UCSD-AML1 (cell line): ENCODE data around the gene MEF2D.

Source experiments
- DNase-seq: peaks from one replicate; lab custom pipeline; 2025; ENCODE audit not compliant: unreplicated experiment; lab: John Stamatoyannopoulos, UW

MEF2D gene

DNA sequence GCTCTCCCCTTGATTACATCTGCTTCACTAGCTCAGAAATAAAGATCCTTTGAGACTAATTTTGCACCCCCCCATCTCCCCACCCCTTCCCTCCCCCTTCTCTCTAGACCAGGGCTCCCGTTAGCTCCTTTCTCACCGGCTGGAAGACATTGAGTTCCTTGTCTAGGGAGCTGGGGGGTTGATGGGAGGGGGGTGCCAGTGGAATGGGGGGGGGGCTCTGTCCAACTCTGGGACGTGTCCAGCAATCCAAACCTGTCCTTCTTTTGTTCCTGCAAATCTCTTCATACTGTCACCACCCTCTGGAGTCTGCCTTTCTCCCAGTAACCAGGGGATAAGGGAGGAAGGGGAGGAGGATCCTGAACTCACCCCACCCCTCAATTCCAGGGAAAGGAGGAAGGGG is 69.7 kb downstream of the MEF2D start:
- no peak for DNase-seq

GRCh38 chr1:156430303-156430702 is 70.3 kb downstream of the MEF2D start:
- DNase-seq, result no peak

GRCh38 chr1:156429313-156430060 is 71.1 kb downstream of the MEF2D start:
- DNase-seq, result no peak

GRCh38 chr1:156428746-156429288 is 71.8 kb downstream of the MEF2D start:
- DNase-seq, result no peak

DNA sequence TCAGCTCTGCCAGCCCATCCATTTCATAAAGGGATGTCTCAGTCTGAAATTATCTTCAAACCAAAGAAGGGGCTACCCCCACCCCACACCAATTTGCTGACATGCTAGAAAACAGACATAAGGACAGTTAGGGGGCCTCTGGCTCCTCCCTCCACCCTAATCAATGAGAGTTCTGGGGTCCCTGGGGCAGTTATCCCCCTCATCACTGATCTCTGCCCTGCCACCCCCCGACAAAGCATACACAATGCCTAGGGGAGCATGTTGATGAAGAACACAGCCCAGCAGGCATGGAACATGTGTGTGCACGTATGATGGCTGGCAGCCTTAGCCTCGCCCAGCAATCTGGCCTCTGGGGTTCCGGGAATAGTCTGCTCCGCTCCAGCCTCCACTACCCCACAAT is 72.6 kb downstream of the MEF2D start:
- no peak for DNase-seq

GRCh38 chr1:156425943-156426342 is 74.6 kb downstream of the MEF2D start:
- DNase-seq, result no peak

GRCh38 chr1:156424806-156425432 is 75.7 kb downstream of the MEF2D start:
- DNase-seq, result no peak

DNA sequence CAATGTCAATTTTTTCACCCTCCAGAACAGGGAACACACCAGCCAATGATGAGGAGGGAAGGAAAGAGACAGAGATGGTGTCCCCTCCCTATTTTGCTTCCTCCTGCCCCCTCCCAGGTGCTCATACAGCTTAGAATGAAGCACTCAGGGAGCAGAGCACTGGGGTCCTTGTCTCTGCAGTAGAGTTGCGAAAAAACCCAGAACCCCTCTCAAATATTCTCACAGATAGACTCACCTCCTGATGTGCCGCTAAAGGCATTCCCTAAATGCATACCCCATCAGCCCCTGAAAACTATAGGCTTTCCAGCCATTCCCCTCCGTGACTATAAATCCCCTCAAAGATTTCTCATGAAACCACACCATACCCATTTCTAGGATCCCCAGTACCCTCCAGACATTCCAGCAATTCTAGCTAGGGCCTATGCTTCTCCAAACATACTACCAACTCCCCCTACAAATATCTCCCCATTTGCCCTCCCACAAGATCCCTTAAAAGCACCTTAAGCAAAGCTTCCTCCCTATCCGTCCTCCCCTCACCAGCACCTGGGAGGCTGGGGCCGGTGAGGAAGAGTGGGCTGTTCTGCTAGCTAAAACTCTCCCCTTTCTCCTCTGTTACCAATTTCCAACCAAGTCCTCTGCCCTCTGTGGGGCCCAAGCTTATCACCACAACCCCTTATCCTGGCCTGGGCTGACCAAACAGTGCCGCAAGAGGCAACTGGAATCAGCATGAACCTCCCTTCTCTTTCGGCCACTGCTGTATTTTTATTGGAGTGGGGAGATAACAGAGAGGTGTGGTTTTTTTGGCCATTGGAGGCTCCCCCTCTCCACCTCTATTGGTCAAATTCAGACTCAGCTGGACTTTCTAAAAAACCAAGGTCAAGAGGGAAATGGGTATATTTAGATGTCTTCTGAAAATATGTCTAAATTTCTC is 76.9 kb downstream of the MEF2D start:
- no peak for DNase-seq

GRCh38 chr1:156422602-156423091 is 77.9 kb downstream of the MEF2D start:
- no peak for DNase-seq

DNA sequence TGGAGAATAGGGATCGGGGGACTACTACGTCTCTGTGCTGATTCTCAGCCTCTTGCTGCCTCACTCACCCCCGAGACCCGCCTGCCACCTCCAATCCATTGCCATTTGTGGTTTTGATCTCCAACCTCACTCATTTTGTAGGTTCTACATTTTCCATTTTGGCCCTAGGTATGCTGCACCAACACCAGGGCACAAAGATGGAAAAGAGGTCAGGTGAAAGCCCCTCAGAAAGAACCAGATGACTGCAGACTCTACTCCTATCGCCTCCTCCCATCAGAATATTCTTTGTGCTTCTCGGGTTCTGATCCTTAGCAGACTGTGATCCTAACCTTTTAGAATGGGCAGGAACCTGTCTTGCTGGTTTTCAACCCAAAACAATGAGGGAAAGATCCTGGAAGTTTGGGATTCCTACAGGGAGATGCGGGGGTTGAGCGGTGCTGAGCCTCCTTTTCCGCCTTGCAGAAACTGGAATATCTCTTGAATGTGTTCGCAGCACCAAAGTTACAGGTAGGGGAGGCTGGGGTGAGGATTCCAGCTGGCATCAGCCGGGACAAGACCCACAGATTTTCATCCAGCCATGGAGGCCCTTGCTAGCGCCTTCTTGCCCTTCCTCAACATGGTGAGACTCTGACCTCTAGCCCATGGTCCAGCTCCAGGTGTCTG is 78.5 kb downstream of the MEF2D start:
- DNase-seq, result no peak

DNA sequence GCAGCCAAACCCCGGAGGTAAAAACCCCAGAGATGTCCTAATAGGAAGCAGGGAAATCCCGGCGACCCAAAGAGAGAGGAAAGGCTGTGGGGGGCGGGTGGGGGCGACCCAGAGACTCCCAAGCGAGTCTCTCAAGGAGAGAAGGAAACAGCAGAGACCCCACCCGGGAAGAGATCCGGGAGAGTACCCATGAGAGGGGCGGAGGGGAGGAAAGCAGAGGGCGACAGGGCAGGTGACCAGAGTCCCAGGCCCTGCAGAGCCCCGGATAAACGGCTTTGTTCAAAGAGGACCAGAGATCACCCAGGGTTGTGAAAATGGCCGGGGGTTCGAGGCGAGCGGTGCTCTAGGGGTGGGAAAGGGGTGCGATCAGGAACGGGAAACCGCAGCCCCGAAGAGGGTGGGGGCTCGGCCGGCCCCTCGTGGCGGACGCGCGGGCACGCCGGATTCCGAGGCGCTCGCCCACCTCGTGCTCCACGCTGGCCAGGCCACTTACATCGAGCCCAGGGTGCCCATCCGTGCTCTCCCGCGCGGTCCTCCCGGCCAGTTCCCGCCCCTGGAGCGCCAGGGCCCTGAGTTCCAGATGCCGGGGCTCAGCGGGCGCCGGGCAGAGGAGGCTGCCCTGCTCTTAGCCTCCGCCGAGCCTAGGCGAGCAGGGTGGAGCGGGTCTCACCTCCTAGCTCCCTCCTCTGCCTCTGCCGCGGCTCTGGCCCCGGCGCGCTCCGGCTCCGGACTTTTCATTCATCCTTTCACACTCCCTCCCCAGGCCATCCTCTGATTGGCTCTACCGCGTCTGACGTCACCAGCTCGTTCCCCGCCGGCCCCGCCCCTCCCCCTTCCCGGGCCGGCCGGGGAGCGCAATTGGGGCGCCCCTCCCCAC is 79.3 kb downstream of the MEF2D start:
- peak; percentile 85 for DNase-seq

DNA sequence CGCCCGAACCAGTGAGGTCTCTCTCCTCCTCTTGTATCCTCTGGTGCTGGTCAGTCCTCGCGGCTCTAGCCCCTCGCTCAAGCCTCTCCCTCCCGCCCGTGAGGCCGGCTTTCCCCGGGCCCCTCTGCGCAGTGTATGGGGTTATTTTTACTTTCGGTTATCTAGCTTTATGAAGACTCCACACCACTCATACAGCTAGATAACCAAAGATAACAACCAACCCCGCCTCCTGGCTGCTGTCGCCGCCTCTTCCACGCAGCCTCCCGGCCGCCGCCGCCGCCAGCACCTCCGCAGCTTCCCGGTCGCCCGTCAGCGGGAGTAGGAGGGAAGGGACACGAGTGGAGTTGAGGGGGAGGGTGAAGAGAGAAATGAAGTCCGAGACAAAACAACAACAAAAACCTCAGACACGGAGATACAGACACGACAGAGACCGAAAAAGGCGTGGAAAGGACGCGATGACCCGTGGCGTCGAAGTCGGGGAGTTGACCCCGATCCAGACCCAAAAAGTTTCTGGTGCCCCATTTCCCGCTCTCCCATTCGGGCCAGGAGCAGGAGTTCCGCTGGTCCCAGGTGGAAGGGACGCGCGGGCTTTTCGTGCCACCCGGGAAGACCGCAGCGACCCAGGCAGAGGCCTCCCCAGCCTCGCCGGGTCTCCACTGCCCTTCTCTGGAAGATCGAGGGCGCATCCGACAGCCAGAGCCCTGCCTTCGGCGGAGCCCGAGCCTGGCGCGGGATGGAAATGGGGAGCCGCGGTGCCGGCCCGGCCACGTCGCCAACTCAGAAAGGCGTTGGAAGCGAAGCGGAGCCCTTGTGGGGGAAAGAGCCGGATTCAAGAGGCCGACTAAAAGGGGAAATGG is 80.1 kb downstream of the MEF2D start:
- DNase-seq, result no peak

- no peak for DNase-seq
These were observed 80.7 kb downstream of the MEF2D start for GRCh38 chr1:156419854-156420204.

DNA sequence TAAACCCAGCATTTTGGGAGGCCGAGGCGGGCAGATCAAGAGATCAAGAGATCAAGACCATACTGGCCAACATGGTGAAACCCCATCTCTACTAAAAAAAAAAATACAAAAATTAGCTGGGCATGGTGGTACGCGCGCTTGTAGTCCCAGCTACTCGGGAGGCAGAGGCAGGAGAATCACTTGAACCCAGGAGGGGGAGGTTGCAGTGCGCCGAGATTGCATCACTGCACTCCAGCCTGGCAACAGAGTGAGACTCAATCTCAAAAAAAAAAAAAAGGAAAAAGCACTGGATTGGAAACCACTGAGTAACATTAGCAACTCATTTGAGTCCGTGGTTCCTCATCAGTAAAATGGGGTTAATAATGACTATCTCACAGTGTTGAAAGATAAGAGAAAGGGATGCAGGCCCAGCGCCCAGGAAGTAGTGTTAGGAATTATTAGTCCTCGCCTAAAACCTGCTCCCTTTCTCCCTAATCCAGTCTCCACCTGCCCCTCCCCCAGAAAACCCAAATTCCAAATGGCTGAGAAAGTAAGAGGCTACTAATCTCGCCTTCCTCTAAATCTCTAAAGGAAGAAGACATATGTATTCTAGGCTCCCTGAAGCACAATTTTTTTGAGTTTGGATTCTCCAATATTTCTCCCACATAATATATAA is 82.0 kb downstream of the MEF2D start:
- DNase-seq, result no peak

DNA sequence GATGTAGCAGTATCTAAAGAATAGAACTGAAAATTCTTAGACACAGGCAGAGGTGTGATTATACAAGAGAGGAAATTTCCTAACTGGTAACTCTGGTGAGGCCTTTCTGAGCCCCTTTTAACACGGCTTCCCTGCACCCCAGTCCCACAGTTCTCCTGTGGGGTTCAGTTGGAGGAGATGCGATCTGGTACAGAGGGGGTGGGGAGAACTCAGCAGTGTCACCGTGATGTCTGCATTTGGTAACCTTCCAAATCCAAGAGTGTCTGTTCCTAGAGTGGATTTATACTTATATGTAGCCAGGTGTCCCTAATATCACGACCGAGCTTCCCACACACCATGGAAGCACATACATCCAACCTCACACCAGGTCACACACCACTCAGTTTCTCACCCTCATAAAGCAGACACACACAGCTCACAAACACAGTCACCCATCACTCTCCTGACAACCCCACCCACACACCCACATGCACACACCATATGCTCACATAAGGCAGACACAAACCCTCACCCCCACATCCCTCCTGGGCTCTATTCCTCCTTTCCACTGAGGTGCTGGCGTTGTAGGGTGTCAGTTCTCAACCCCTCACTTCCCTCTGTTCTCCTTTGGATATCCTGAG is 83.1 kb downstream of the MEF2D start:
- no peak for DNase-seq

- no peak for DNase-seq
These were observed 83.6 kb downstream of the MEF2D start for GRCh38 chr1:156416993-156417392.

GRCh38 chr1:156414461-156415064 is 86.0 kb downstream of the MEF2D start:
- DNase-seq, result no peak
